Lower lobe of right lung (tissue), 2 donors: ENCODE results near the gene DIP2C. TPM values are rescaled to one million over a fixed set of nuclear protein-coding genes. Genes with fewer than 3 reads are reported as not detected.
"Not testable (repeated sequence)": the region's sequence is repeated elsewhere in the genome, so short reads cannot be mapped to it uniquely, and the experiment has no call there.

Experiments
- ATAC-seq, 2 donors: fragments of 200-7000 bp; cut with Tn5 transposase; one replicate each; pipeline ENCODE4 v1.9.1; 2020 to 2022; ENCODE audit warnings: mild to moderate bottlenecking in 2 of 2, moderate library complexity in 2 of 2
- DNase-seq: peaks from one replicate; pipeline ENCODE4 v3.0.0-alpha.2; 2020
- H3K27ac ChIP-seq: fragments of 200-600 bp; one replicate; pipeline ENCODE4 v1.8.0; 2022
- H3K27me3 ChIP-seq: fragments of 200-600 bp; one replicate; pipeline ENCODE4 v1.8.0; 2022; ENCODE audit warnings: low read depth
- H3K36me3 ChIP-seq: fragments of 200-600 bp; one replicate; pipeline ENCODE4 v1.8.0; 2022; ENCODE audit warnings: mild to moderate bottlenecking
- H3K4me1 ChIP-seq: fragments of 200-600 bp; one replicate; pipeline ENCODE4 v1.8.0; 2022
- H3K4me3 ChIP-seq: fragments of 200-600 bp; one replicate; pipeline ENCODE4 v1.8.0; 2022; ENCODE audit warnings: mild to moderate bottlenecking
- H3K9me3 ChIP-seq: fragments of 200-600 bp; one replicate; pipeline ENCODE4 v1.8.0; 2022
- intact Hi-C: fragments of 100-400 bp; cut with DNase I; formaldehyde crosslinking; loops from one replicate; pipeline ENCODE4 v1.11.0; 2022
- total RNA-seq: library from RNA; stranded (reverse); fragmentation: NEBNext Ultra II Directional; extraction: Animal tissue kit (Norgen Biotek cat#: 25700); gene quantifications from one replicate; pipeline ENCODE4 v1.2.1, GENCODE V29; 2021
- TF ChIP-seq, protein P1 (sequence below): fragments of 200-600 bp; IDR thresholded peaks from one replicate; pipeline ENCODE4 v1.8.0; 2022; ENCODE audit warnings: antibody characterized with exemption, mild to moderate bottlenecking
- donor health status: DM: no; HTN: yes; CAD: no; lungs with severe emphysema.

DIP2C gene
- total RNA-seq, 1 donor from 2014 or later: 15.1 TPM

DNA sequence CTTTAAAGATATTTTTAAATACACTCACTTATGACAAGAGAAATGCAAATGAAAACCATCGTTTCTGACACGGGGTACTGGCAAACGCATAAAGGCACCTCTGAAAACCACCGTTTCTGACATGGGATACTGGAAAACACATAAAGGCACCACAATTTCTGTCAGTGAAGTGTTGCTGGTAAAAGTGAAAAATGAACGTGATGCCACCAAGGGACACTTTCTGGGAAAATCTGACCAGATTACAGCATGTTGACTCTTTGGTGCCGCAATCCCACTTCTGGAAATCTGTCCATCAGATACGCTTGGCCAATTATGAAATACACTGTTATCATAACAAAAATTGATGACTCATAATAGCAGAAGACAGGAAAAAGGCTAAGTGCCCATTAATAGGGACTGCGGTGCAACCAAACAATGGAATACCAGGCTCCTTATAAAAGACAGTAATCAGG, 422.5 kb downstream of the DIP2C start:
- Histone ChIP-seq H3K9me3 (no peaks in the 10 kb centered on the region), H3K27ac (no peak overlapping the region), H3K4me1 (no peaks in the 10 kb centered on the region), H3K4me3 (no peak overlapping the region), H3K36me3 (no peaks in the 10 kb centered on the region), H3K27me3 (no peaks in the 10 kb centered on the region)
- DNase-seq: no peak
- intact Hi-C loops: no loop called here
- ATAC-seq: no peak
- TF ChIP-seq, protein P1, sequence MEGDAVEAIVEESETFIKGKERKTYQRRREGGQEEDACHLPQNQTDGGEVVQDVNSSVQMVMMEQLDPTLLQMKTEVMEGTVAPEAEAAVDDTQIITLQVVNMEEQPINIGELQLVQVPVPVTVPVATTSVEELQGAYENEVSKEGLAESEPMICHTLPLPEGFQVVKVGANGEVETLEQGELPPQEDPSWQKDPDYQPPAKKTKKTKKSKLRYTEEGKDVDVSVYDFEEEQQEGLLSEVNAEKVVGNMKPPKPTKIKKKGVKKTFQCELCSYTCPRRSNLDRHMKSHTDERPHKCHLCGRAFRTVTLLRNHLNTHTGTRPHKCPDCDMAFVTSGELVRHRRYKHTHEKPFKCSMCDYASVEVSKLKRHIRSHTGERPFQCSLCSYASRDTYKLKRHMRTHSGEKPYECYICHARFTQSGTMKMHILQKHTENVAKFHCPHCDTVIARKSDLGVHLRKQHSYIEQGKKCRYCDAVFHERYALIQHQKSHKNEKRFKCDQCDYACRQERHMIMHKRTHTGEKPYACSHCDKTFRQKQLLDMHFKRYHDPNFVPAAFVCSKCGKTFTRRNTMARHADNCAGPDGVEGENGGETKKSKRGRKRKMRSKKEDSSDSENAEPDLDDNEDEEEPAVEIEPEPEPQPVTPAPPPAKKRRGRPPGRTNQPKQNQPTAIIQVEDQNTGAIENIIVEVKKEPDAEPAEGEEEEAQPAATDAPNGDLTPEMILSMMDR: no peak

DNA sequence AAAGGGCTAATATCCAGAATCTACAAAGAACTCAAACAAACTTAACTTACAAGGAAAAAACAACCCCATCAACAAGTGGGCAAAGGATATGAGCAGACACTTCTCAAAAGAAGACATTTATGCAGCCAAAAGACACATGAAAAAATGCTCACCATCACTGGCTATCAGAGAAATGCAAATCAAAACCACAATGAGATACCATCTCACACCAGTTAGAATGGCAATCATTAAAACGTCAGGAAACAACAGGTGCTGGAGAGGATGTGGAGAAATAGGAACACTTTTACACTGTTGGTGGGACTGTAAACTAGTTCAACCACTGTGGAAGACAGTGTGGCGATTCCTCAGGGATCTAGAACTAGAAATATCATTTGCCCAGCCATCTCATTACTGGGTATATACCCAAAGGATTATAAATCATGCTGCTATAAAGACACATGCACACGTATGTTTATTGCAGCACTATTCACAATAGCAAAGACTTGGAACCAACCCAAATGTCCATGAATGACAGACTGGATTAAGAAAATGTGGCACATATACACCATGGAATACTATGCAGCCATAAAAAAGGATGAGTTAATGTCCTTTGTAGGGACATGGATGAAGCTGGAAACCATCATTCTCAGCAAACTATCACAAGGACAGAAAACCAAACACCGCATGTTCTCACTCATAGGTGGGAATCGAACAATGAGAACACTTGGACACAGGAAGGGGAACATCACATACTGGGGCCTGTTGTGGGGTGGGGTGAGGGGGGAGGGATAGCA, 423.5 kb downstream of the DIP2C start:
- H3K4me1 ChIP-seq, H3K27ac ChIP-seq, H3K27me3 ChIP-seq, DNase-seq, ATAC-seq, H3K4me3 ChIP-seq, H3K9me3 ChIP-seq, H3K36me3 ChIP-seq, intact Hi-C loops: not testable (repeated sequence)

DNA sequence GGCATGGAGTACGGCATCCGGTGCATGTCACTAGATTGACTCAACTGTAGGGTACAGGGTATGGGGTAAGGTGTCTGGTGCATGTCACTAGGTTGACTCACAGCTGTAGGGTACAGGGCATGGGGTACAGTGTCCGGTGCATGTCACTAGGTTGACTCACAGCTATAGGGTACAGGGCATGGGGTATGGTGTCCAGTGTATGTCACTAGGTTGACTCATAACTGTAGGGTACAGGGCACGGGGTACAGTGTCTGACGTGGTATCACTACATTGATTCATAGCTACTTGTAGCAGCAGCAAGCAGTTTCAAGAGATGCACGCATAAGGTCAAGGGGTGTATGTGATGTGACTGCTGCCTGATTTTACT, 424.4 kb downstream of the DIP2C start:
- H3K4me3 ChIP-seq, intact Hi-C loops, H3K27me3 ChIP-seq, H3K36me3 ChIP-seq, DNase-seq, H3K27ac ChIP-seq, H3K9me3 ChIP-seq, ATAC-seq, H3K4me1 ChIP-seq: not testable (repeated sequence)

DNA sequence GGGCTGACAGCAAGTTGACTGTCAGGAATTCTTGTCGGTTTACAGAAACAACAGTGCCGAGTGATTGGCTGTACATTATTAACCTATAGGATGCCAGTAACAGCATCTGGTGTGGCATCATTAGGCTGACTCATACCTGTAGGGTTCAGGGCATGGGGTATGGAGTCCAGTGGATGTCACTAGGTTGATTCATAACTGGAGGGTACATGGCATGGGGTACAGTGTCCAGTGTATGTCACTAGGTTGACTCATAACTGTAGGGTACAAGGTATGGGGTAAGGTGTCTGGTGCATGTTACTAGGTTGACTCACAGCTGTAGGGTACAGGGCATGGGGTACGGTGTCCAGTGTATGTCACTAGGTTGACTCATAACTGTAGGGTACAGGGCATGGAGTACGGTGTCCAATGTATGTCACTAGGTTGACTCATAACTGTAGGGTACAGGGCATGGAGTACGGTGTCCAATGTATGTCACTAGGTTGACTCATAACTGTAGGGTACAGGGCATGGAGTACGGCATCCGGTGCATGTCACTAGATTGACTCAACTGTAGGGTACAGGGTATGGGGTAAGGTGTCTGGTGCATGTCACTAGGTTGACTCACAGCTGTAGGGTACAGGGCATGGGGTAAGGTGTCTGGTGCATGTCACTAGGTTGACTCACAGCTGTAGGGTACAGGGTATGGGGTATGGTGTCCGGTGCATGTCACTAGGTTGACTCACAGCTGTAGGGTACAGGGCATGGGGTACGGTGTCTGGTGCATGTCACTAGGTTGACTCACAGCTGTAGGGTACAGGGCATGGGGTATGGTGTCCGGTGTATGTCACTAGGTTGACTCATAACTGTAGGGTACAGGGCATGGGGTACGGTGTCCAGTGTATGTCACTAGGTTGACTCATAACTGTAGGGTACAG, 425.1 kb downstream of the DIP2C start:
- ATAC-seq, DNase-seq, H3K4me1 ChIP-seq, H3K36me3 ChIP-seq, H3K9me3 ChIP-seq, intact Hi-C loops, H3K4me3 ChIP-seq, H3K27me3 ChIP-seq, H3K27ac ChIP-seq: not testable (repeated sequence)

DNA sequence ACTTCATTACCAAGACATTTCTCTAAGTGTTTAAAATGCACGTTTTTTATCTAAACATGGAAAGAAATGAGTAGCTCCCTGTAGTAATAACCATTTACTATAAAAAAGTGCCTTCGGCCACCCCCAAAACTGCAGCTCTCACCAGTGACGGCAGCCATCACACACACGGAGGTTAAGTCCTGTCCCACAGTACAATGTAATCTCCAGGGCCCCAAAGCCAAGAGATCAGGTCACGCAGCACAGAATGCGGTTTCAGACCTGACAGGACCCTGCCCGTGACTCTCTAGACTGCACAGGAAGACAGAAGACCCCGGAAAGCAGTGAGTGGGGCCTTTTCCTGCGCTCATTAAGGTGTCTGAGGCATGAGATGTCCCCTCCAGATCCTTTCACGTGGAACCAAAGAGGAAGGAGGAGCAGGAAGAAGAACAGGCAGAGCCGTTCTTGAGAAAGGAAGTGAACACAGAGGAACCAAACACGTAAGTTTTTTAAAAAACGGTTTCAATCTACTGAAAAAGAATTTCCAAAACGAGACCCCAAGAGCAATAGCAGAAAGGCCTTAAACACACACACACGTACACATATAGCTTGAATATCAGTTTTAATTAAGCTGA, 428.5 kb downstream of the DIP2C start:
- intact Hi-C loops: no loop called here
- Histone ChIP-seq H3K4me1 (no peaks in the 10 kb centered on the region), H3K9me3 (no peaks in the 10 kb centered on the region), H3K36me3 (no peaks in the 10 kb centered on the region), H3K27ac (no peak overlapping the region), H3K4me3 (no peak overlapping the region), H3K27me3 (no peaks in the 10 kb centered on the region)
- no peak for ATAC-seq
- no peak for DNase-seq
- TF ChIP-seq, protein P1: no peak

DNA sequence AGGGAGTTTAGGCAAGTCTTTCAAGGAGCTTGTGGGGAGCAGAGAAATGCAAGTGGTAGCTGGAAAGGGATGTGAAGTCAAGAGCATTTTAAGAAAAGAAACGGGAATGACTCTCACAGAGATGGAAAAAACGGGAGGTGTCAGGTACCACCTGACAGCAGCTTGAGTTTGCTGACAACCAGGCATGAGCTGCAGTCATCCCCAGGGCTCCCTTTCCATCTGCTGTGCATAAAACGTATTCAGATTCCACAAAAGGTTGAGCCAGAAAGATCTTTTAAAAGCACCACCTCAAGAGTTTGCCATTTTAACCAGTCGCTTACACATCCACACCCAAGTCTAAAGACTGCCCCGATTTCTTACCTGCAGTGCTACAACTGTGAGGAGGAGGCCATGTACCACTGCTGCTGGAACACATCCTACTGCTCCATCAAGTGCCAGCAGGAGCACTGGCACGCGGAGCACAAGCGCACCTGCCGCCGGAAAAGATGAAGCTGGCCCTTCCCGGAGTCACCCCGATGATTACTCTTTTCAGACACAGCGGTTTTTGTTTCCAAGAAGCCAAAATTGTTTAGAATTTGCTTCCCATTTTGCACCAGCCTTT, 437.4 kb downstream of the DIP2C start:
- no peak for DNase-seq
- Histone ChIP-seq H3K9me3 (no peaks in the 10 kb centered on the region), H3K4me3 (no peak overlapping the region), H3K27ac (no peak overlapping the region), H3K27me3 (no peaks in the 10 kb centered on the region), H3K4me1 (no peaks in the 10 kb centered on the region), H3K36me3 (peaks cover 71% of the 10 kb centered on the region)
- TF ChIP-seq, protein P1: no peak
- ATAC-seq: no peak
- intact Hi-C loops: no loop called here
